Epithelial cell of proximal tubule (primary cell): ENCODE results near the gene DIAPH1. TPM values are rescaled to one million over a fixed set of nuclear protein-coding genes. Genes with fewer than 3 reads are reported as not detected.
A peak's percentile ranks its signal among the peaks of the same experiment; 100 is the strongest.

Experiments
- DNase-seq: peaks from one replicate; pipeline ENCODE4 v3.0.0-alpha.2; 2011; ENCODE audit warnings: low read depth
- H3K4me3 ChIP-seq: 2 replicates; pipeline ENCODE4 v1.5.1; 2011; ENCODE audit warnings: low read depth, mild to moderate bottlenecking, low read length
- CTCF ChIP-seq: conservative IDR thresholded peaks from 2 replicates; pipeline ENCODE4 v1.5.1; 2012; ENCODE audit warnings: low read depth, mild to moderate bottlenecking, low read length
- total RNA-seq: library from RNA; depleted of rRNA; stranded (reverse); fragments of >200 nt; gene quantifications from 2 replicates; pipeline ENCODE4 v1.2.3, GENCODE V29; 2015

Gene DIAPH1
- total RNA-seq, 1 donor from 2014 or later = 94.0 TPM

- DNase-seq = no peak
- TF ChIP-seq CTCF = no peak
- peak within 1 kb of the TSS; percentile 39 for H3K4me3 ChIP-seq
These were observed 134.0 kb downstream of the DIAPH1 start, which contains the start of gene PCDHGC4 for GRCh38 chr5:141484641-141485311. Gene PCDHGC4, plus strand, starts transcription at chr5:141485030. Its CDS starts 144 bp downstream, at chr5:141485174.

- H3K4me3 ChIP-seq = peak overlapping the region; percentile 39
These were observed 134.5 kb downstream of the DIAPH1 start for GRCh38 chr5:141484310-141484640.

GRCh38 chr5:141483902-141484301 is 134.9 kb downstream of the DIAPH1 start:
- no peak for DNase-seq
- no peak for TF ChIP-seq CTCF
- H3K4me3 ChIP-seq = no peak overlapping the region

More at GRCh38 chr5:141484310-141484640, 134.5 kb downstream of the DIAPH1 start:
- DNase-seq = no peak
- TF ChIP-seq CTCF = no peak

- H3K4me3 ChIP-seq = no peak overlapping the region
- DNase-seq = no peak
- TF ChIP-seq CTCF = no peak
These were observed 139.0 kb downstream of the DIAPH1 start for GRCh38 chr5:141479776-141480175.

GRCh38 chr5:141478321-141478945 is 140.4 kb downstream of the DIAPH1 start:
- no peak for DNase-seq
- H3K4me3 ChIP-seq = no peak overlapping the region
- TF ChIP-seq CTCF = peak; percentile 34

GRCh38 chr5:141477815-141478214 is 141.0 kb downstream of the DIAPH1 start:
- no peak for DNase-seq
- no peak overlapping the region for H3K4me3 ChIP-seq

More at GRCh38 chr5:141477815-141478214, 141.0 kb downstream of the DIAPH1 start:
- no peak for TF ChIP-seq CTCF
